ENCODE results near the gene NEXN.
"Not testable (repeated sequence)": the region's sequence is repeated elsewhere in the genome, so short reads cannot be mapped to it uniquely, and the experiment has no call there.

The NEXN gene

GRCh38 chr1:77966291-77966690 is 77.9 kb downstream of the NEXN start:
- no peak for DNase-seq

- no peak for DNase-seq
These were observed 81.8 kb downstream of the NEXN start for GRCh38 chr1:77970192-77970591.

GRCh38 chr1:77972080-77972479 is 83.7 kb downstream of the NEXN start:
- no peak for DNase-seq

GRCh38 chr1:77975386-77975785 is 87.0 kb downstream of the NEXN start:
- no peak for DNase-seq

- no peak for DNase-seq
These were observed 87.5 kb downstream of the NEXN start for GRCh38 chr1:77975907-77976306.

- no peak for DNase-seq
These were observed 88.1 kb downstream of the NEXN start for GRCh38 chr1:77976433-77977076.

- DNase-seq, result no peak
These were observed 89.5 kb downstream of the NEXN start for GRCh38 chr1:77977989-77978292.

- peak; percentile 90 for DNase-seq
These were observed 90.0 kb downstream of the NEXN start for GRCh38 chr1:77978293-77978968.

- peak; percentile 98 for DNase-seq
These were observed 90.8 kb downstream of the NEXN start, which contains the start of gene FUBP1 for GRCh38 chr1:77978969-77979876. FUBP1 (minus strand) TSS chr1:77979072; CDS start chr1:77979004, 68 bp downstream.

GRCh38 chr1:77983352-77983996 is 95.0 kb downstream of the NEXN start:
- DNase-seq, result not testable (repeated sequence)

GRCh38 chr1:77983997-77984355 is 95.6 kb downstream of the NEXN start:
- DNase-seq, result no peak

GRCh38 chr1:77984629-77985028 is 96.2 kb downstream of the NEXN start:
- no peak for DNase-seq

- no peak for DNase-seq
These were observed 98.4 kb downstream of the NEXN start for GRCh38 chr1:77986810-77987209.

- no peak for DNase-seq
These were observed 99.5 kb downstream of the NEXN start for GRCh38 chr1:77987919-77988318.

- DNase-seq, result no peak
These were observed 101.3 kb downstream of the NEXN start for GRCh38 chr1:77989744-77990143.

- DNase-seq, result no peak
These were observed 102.3 kb downstream of the NEXN start for GRCh38 chr1:77990629-77991204.

- DNase-seq, result no peak
These were observed 103.2 kb downstream of the NEXN start for GRCh38 chr1:77991638-77992037.
